ENCODE results near the gene ZNF324B.
"Not testable (repeated sequence)": the region's sequence is repeated elsewhere in the genome, so short reads cannot be mapped to it uniquely, and the experiment has no call there.

The ZNF324B gene

DNA sequence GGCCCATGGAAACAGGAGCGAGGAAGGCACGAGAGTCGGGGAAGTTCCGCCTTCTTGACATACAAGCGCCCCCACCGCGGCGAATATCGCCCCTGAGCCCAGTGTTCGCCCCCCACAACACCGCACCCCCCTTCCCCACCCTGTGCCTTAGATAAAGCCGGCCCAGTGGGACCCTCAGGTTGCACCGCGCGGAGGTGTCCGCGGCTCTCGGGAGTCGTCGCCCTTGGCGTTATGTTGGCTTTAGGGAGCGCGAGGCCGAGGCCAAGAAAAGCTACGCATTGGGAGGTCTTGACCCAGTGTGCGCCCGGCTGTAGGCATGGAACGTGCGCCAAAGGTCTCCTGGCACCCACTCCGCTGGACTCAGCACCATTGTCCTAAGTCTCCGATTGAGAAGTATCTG, 10.9 kb upstream of the ZNF324B start:
- TF ChIP-seq, protein P1, sequence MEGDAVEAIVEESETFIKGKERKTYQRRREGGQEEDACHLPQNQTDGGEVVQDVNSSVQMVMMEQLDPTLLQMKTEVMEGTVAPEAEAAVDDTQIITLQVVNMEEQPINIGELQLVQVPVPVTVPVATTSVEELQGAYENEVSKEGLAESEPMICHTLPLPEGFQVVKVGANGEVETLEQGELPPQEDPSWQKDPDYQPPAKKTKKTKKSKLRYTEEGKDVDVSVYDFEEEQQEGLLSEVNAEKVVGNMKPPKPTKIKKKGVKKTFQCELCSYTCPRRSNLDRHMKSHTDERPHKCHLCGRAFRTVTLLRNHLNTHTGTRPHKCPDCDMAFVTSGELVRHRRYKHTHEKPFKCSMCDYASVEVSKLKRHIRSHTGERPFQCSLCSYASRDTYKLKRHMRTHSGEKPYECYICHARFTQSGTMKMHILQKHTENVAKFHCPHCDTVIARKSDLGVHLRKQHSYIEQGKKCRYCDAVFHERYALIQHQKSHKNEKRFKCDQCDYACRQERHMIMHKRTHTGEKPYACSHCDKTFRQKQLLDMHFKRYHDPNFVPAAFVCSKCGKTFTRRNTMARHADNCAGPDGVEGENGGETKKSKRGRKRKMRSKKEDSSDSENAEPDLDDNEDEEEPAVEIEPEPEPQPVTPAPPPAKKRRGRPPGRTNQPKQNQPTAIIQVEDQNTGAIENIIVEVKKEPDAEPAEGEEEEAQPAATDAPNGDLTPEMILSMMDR (IDR thresholded peaks at IDR 0.05; ENCODE audit: low read length), result no peak
- TF ChIP-seq EZH2phosphoT487 (IDR thresholded peaks at IDR 0.05; ENCODE audit: low read length), result no peak
- TF ChIP-seq EZH2 (optimal IDR thresholded peaks at IDR 0.05; ENCODE audit: low read depth, low read length), result no peak
- no peak overlapping the region for H2AFZ ChIP-seq (ENCODE audit: low read length)
- H3K9me2 ChIP-seq (replicated peaks; ENCODE audit: insufficient read depth, low read length), result no peaks in the 10 kb centered on the region
- H3K79me2 ChIP-seq (ENCODE audit: low read length), result no peaks in the 10 kb centered on the region
- no peak for DNase-seq
- H3K27me3 ChIP-seq (replicated peaks; ENCODE audit: insufficient read depth, low read length), result no peaks in the 10 kb centered on the region
- H3K9ac ChIP-seq (ENCODE audit: low read length), result no peak overlapping the region
- no peaks in the 10 kb centered on the region for H3F3A ChIP-seq (ENCODE audit: insufficient read depth, low read length)
- H3K36me3 ChIP-seq (replicated peaks; ENCODE audit: insufficient read depth, low read length), result no peaks in the 10 kb centered on the region
- H3K9me3 ChIP-seq (replicated peaks; ENCODE audit: insufficient read depth, low read length), result no peaks in the 10 kb centered on the region
- H3K4me2 ChIP-seq (ENCODE audit: low read depth, low read length), result no peak overlapping the region
- no peak overlapping the region for H3K4me3 ChIP-seq (ENCODE audit: low read length)
- no peaks in the 10 kb centered on the region for H4K20me1 ChIP-seq (ENCODE audit: insufficient read depth, low read length)
- no peaks in the 10 kb centered on the region for H3K4me1 ChIP-seq (ENCODE audit: low read length)
- no peak overlapping the region for H3K27ac ChIP-seq (ENCODE audit: low read length)

DNA sequence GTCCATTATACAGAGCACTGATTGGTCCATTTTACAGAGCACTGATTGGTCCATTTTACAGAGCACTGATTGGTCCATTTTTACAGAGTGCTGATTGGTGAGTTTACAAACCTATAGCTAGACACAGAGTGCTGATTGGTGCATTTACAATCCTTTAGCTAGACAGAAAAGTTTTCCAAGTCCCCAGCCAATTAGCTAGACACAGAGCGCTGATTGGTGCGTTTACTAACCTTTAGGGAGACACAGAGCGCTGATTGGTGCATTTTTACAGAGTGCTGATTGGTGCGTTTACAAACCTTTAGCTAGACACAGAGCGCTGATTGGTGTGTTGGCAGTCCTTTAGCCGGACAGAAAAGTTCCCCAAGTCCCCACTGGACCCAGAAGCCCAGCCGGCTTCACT, 8.4 kb upstream of the ZNF324B start:
- not testable (repeated sequence) for H4K20me1 ChIP-seq (ENCODE audit: insufficient read depth, low read length); H3K27me3 ChIP-seq (replicated peaks; ENCODE audit: insufficient read depth, low read length); H3K9me2 ChIP-seq (replicated peaks; ENCODE audit: insufficient read depth, low read length); H3K9me3 ChIP-seq (replicated peaks; ENCODE audit: insufficient read depth, low read length); H3K4me2 ChIP-seq (ENCODE audit: low read depth, low read length); H3F3A ChIP-seq (ENCODE audit: insufficient read depth, low read length); H3K27ac ChIP-seq (ENCODE audit: low read length); H3K9ac ChIP-seq (ENCODE audit: low read length); H3K36me3 ChIP-seq (replicated peaks; ENCODE audit: insufficient read depth, low read length); H3K4me1 ChIP-seq (ENCODE audit: low read length); H3K4me3 ChIP-seq (ENCODE audit: low read length); H3K79me2 ChIP-seq (ENCODE audit: low read length); DNase-seq; H2AFZ ChIP-seq (ENCODE audit: low read length)

DNA sequence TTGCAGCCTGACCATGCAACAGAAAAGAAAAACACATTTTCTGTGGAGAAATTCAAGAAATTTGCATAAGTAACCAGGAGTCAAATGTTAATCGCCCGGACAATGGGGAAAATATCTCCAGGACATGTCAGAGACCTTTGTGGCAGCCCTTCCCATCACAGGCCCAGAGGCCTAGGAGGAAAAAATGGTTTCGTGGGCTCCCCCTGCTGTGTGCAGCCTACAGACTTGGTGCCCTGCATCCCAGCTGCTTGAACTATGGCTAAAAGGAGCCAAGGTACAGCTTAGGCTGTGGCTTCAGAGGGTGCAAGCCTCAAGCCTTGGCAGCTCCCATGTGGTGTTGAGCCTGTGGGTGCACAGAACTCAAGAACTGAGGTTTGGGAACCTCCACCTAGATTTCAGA, 2.6 kb upstream of the ZNF324B start:
- not testable (repeated sequence) for H3K4me3 ChIP-seq (ENCODE audit: low read length); H3K4me2 ChIP-seq (ENCODE audit: low read depth, low read length); H2AFZ ChIP-seq (ENCODE audit: low read length); H3F3A ChIP-seq (ENCODE audit: insufficient read depth, low read length); DNase-seq; H3K9me2 ChIP-seq (replicated peaks; ENCODE audit: insufficient read depth, low read length); H3K9me3 ChIP-seq (replicated peaks; ENCODE audit: insufficient read depth, low read length); H4K20me1 ChIP-seq (ENCODE audit: insufficient read depth, low read length); H3K4me1 ChIP-seq (ENCODE audit: low read length); H3K79me2 ChIP-seq (ENCODE audit: low read length); H3K27me3 ChIP-seq (replicated peaks; ENCODE audit: insufficient read depth, low read length); H3K36me3 ChIP-seq (replicated peaks; ENCODE audit: insufficient read depth, low read length); H3K27ac ChIP-seq (ENCODE audit: low read length); H3K9ac ChIP-seq (ENCODE audit: low read length)

DNA sequence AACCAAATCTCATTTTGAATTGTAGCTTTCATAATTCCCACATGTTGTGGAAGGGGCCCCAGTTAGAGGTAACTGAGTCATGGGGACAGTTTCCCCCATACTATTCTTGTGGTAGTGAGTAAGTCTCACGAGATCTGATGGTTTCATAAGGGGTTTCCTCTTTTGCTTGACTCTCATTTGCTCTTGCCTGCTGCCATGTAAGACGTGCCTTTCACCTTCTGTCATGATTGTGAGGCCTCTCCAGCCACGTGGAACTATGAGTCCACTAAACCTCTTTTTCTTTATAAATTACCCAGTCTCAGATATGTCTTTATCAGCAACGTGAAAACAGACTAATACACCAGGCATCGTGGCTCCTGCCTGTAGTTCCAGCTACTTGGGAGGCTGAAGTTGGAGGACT, 1.4 kb upstream of the ZNF324B start:
- H2AFZ ChIP-seq (ENCODE audit: low read length); H3K9ac ChIP-seq (ENCODE audit: low read length); H3K9me3 ChIP-seq (replicated peaks; ENCODE audit: insufficient read depth, low read length); H3K4me1 ChIP-seq (ENCODE audit: low read length); H3K9me2 ChIP-seq (replicated peaks; ENCODE audit: insufficient read depth, low read length); DNase-seq; H3K79me2 ChIP-seq (ENCODE audit: low read length); H3K4me3 ChIP-seq (ENCODE audit: low read length); H4K20me1 ChIP-seq (ENCODE audit: insufficient read depth, low read length); H3K27me3 ChIP-seq (replicated peaks; ENCODE audit: insufficient read depth, low read length); H3F3A ChIP-seq (ENCODE audit: insufficient read depth, low read length); H3K36me3 ChIP-seq (replicated peaks; ENCODE audit: insufficient read depth, low read length); H3K27ac ChIP-seq (ENCODE audit: low read length); H3K4me2 ChIP-seq (ENCODE audit: low read depth, low read length): not testable (repeated sequence)

DNA sequence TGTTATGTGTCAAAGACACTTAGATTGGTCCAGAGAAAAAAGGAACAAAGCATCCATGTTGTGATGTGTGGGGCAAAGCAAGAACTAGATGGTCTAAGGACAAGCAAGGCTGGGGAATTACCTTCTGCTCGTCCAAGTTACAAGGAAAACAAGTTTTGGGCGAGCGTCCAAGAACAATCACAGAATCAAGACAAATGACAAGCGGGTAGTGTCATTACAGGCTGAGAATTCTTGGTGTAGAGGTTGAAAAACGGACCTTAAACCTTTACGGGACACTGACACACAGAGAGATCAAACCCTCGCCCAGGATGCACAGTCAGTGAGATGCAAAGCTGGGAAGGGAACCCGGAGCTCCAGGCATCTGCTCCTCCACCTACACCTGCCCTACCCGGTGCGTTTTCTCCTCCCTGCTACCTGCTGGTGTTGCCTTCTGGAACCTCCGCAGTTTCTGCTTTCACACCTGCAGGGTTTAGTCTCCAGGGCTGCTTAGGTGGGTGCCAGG, 515 bp upstream of the ZNF324B start:
- H3K4me2 ChIP-seq (ENCODE audit: low read depth, low read length), result peak overlapping the region; percentile 87
- H3K27me3 ChIP-seq (replicated peaks; ENCODE audit: insufficient read depth, low read length), result no peaks in the 10 kb centered on the region
- no peaks in the 10 kb centered on the region for H3F3A ChIP-seq (ENCODE audit: insufficient read depth, low read length)
- peak overlapping the region; percentile 73 for H2AFZ ChIP-seq (ENCODE audit: low read length)
- no peaks in the 10 kb centered on the region for H3K4me1 ChIP-seq (ENCODE audit: low read length)
- no peaks in the 10 kb centered on the region; the same call in 1 of the 2 replicates for H3K36me3 ChIP-seq (replicated peaks; ENCODE audit: insufficient read depth, low read length)
- TF ChIP-seq EZH2phosphoT487 (IDR thresholded peaks at IDR 0.05; ENCODE audit: low read length), result no peak
- TF ChIP-seq EZH2 (optimal IDR thresholded peaks at IDR 0.05; ENCODE audit: low read depth, low read length), result no peak
- TF ChIP-seq, protein P1 (IDR thresholded peaks at IDR 0.05; ENCODE audit: low read length), result no peak
- H3K9ac ChIP-seq (ENCODE audit: low read length), result peak overlapping the region; percentile 12; the same call in 1 of the 2 replicates
- no peaks in the 10 kb centered on the region for H4K20me1 ChIP-seq (ENCODE audit: insufficient read depth, low read length)
- H3K4me3 ChIP-seq (ENCODE audit: low read length), result peak overlapping the region; percentile 77
- no peak overlapping the region for H3K27ac ChIP-seq (ENCODE audit: low read length)
- no peaks in the 10 kb centered on the region for H3K9me2 ChIP-seq (replicated peaks; ENCODE audit: insufficient read depth, low read length)
- H3K9me3 ChIP-seq (replicated peaks; ENCODE audit: insufficient read depth, low read length), result no peaks in the 10 kb centered on the region
- H3K79me2 ChIP-seq (ENCODE audit: low read length), result no peaks in the 10 kb centered on the region
- no peak for DNase-seq

Measured in MM.1S (cell line).